Measurements from ENCODE around the gene LRMDA. TPM values are rescaled to one million over a fixed set of nuclear protein-coding genes. Genes with fewer than 3 reads are reported as not detected.

LRMDA gene
- polyA plus RNA-seq, 2 of the 4 experiments (the other 2 are of a cell fraction): 4.6 to 5.2 TPM

DNA sequence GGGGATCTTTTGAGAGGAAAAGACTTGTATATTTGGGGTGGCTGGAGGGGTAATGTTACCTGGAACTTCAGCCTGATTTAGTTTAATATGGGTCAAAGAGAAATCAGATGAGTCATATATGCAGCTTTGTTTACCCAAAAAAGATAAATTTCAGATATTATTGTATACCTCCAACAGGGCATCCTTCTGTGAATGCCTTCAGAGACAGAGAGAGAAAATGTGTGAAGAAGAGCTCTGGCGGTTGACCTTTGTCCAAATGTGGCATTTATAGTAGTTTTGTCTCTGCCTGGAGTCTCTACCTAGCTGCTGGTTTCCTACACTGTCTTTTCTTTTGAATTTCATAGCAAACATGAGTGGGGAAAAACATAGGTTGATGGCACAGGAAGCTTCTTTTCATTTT, 21.6 kb downstream of the LRMDA start:
- H3K4me2 ChIP-seq: peak overlapping the region; percentile 40
- DNase-seq (ENCODE audit: low read depth in 1 of 2, low spot score in 1 of 2) (no peak), ATAC-seq (no peak), FAIRE-seq (no peak)
- 0 out of 6 replicates have a peak overlapping the region, but pooled peaks of 1 of the 2 experiments have one; percentile 3 for H3K27ac ChIP-seq
- ChIA-PET POLR2A (interaction anchor here (0.6 kb wide), 1 partner anchor 51 kb away, joined by 3 read pairs; the partner anchor contains the start of gene ZNF503), CTCF (interaction anchor here (0.6 kb wide), 1 partner anchor 682 kb away, joined by 3 read pairs; no protein-coding TSS in a partner anchor)
- H3K4me1 ChIP-seq: peaks cover 16% of the 10 kb centered on the region
- no peaks in the 10 kb centered on the region for H3K9me3 ChIP-seq
- TF ChIP-seq FOSL2 (IDR thresholded peaks at IDR 0.05): no peak
- peak; percentile 15; the same call in 1 of the 2 replicates for TF ChIP-seq FOSL2 (CRISPR knock-in tag; IDR thresholded peaks at IDR 0.05)
- TF ChIP-seq JUNB (IDR thresholded peaks at IDR 0.05): no peak
- TF ChIP-seq CBX8 (IDR thresholded peaks at IDR 0.05): no peak
- TF ChIP-seq ZNF302 (CRISPR knock-in tag; IDR thresholded peaks at IDR 0.05): no peak
- TF ChIP-seq CEBPB (IDR thresholded peaks at IDR 0.05): no peak
- TF ChIP-seq FOXS1 (CRISPR knock-in tag; IDR thresholded peaks at IDR 0.05): no peak
- no peak for TF ChIP-seq EHMT2 (IDR thresholded peaks at IDR 0.05; ENCODE audit: low read depth)
- no peak for TF ChIP-seq HDAC2 (IDR thresholded peaks at IDR 0.05)
- no peak overlapping the region for H3K4me3 ChIP-seq
- 81% methylated on average over 1 of the region's 1 CpG for WGBS (ENCODE audit: missing lambda C conversion rate)

DNA sequence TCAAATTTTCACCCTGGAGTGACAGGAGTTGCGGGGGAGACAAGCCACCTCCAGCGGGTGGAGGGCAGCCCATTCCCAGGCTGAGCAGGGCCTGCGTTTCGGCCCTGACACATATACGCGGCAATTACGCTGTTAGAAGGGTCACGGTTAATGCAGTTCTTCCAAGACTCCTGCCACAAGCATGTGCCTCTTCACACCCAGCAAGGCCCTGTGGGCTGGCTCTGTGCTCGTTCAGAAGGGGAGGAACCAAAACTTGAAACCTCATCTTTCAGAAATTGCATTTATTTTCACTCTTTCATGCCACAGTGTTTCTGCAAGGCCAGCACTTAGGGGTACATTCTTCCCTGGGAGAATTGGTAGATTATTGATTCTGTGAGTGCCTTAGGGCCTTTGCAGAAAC, 24.7 kb downstream of the LRMDA start:
- ChIA-PET CTCF (no interaction called here), POLR2A (interaction anchor here (1.5 kb wide), 1 partner anchor 54 kb away, joined by 3 read pairs; the partner anchor contains the start of gene ZNF503)
- peaks cover 9% of the 10 kb centered on the region for H3K4me1 ChIP-seq
- no peak overlapping the region for H3K4me3 ChIP-seq
- FAIRE-seq (no peak), DNase-seq (ENCODE audit: low read depth in 1 of 2, low spot score in 1 of 2) (no peak), ATAC-seq (no peak)
- H3K27ac ChIP-seq: no peak overlapping the region
- 83% methylated on average over 9 of the region's 9 CpGs for WGBS (ENCODE audit: missing lambda C conversion rate)
- TF ChIP-seq ZFP36 (IDR thresholded peaks at IDR 0.05; ENCODE audit: borderline replicate concordance, partially characterized antibody) (no peak), GATA3 (IDR thresholded peaks at IDR 0.05; ENCODE audit: borderline replicate concordance) (no peak), NR3C1 (IDR thresholded peaks at IDR 0.05) (no peak), KDM5A (IDR thresholded peaks at IDR 0.05) (no peak), TFCP2L1 (CRISPR knock-in tag; IDR thresholded peaks at IDR 0.05) (no peak)
- TF ChIP-seq, protein P1, sequence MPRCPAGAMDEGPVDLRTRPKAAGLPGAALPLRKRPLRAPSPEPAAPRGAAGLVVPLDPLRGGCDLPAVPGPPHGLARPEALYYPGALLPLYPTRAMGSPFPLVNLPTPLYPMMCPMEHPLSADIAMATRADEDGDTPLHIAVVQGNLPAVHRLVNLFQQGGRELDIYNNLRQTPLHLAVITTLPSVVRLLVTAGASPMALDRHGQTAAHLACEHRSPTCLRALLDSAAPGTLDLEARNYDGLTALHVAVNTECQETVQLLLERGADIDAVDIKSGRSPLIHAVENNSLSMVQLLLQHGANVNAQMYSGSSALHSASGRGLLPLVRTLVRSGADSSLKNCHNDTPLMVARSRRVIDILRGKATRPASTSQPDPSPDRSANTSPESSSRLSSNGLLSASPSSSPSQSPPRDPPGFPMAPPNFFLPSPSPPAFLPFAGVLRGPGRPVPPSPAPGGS (IDR thresholded peaks at IDR 0.05): no peak
- no peaks in the 10 kb centered on the region for H3K9me3 ChIP-seq
- no peak overlapping the region for H3K4me2 ChIP-seq

DNA sequence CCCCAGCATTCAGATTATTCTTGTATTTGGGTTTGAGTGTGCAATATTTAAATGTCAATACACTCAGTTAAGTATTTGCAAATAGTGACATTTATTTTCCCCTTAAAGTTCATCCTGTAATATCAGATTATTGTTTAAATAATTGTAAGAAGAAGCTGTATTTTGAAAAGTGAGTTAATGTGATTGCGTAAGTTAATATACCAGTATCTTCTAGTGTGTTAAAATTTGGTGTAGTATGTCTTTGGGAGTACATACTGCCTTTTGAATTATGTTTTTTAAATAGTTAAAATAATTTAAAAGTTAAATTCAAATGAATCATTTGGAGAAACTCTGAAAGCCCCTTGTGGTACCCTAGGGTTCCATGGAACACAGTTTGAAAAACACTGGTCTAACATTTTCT, 28.6 kb downstream of the LRMDA start:
- peaks cover 8% of the 10 kb centered on the region; the same call in 1 of the 3 replicates for H3K4me1 ChIP-seq
- H3K4me2 ChIP-seq: no peak overlapping the region
- CTCF ChIA-PET: no interaction called here
- TF ChIP-seq EHMT2 (IDR thresholded peaks at IDR 0.05; ENCODE audit: low read depth) (no peak), CEBPB (IDR thresholded peaks at IDR 0.05) (peak; percentile 25 to 50; a peak in 2 of 4 replicates)
- no peak for DNase-seq (ENCODE audit: low read depth in 1 of 2, low spot score in 1 of 2)
- no peak for FAIRE-seq
- H3K9me3 ChIP-seq: no peaks in the 10 kb centered on the region
- H3K4me3 ChIP-seq: no peak overlapping the region
- ATAC-seq: no peak
- 88% methylated on average over 1 of the region's 1 CpG for WGBS (ENCODE audit: missing lambda C conversion rate)
- POLR2A ChIA-PET: no interaction called here
- no peak overlapping the region for H3K27ac ChIP-seq

DNA sequence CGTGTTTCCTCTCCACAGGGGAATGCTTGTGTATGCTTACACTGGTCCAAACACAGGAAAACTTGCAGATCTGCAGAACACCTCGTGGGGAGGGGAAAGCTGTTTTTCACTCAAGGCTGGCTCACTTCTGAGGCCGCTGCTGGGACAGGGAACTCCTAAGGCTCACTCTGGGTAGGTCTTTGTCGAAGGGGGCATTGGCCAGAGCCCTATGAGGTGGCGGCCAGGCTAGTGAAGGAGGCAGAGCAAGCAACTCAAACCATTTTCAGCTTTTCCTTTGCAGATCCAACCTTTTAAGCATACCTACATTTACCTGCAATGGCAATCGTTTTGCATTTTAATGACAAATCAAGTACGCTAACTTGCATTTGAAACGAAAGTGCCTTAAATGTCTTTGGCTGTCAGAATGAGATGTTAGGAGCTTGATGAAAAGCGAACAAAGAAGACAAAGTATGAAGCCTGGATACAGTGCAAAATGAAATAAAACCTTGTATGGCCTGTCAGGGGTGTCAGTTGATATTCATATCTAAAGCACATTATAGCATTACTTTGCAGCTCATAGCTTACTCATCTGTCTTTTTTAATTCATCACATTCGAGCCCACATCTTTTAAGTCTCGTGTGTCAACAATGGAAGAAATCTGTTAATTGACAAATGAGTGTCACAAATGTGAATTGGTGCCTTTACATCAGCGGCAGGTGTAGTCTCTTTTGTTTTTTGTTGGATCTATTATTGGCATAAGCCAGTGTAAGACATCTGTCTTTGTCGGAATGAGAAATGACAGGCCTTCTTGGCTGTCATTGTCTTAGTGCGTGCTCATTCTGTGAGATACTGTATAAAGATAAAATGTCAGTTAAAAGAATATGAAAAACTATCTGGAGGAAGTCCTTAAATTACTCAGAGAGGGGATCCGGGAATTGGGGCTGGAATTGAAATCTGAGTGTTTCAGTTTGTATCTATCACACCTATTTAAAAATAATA, 30.5 kb downstream of the LRMDA start:
- CTCF ChIA-PET: interaction anchor here (0.8 to 1.5 kb wide), 2 partner anchors 16 to 31 kb away, joined by 3 to 5 read pairs; partner anchors contain the start of gene LRMDA
- Histone ChIP-seq H3K4me2 (no peak overlapping the region), H3K9me3 (no peaks in the 10 kb centered on the region), H3K4me3 (no peak overlapping the region), H3K27ac (no peak overlapping the region), H3K4me1 (peaks cover 18% of the 10 kb centered on the region)
- 77% methylated on average over 15 of the region's 15 CpGs for WGBS (ENCODE audit: missing lambda C conversion rate)
- TF ChIP-seq GATA3 (IDR thresholded peaks at IDR 0.05; ENCODE audit: borderline replicate concordance) (no peak), PHF8 (IDR thresholded peaks at IDR 0.05; ENCODE audit: borderline replicate concordance, low read depth) (no peak), EHF (CRISPR knock-in tag; IDR thresholded peaks at IDR 0.05) (no peak), KDM5A (IDR thresholded peaks at IDR 0.05) (no peak), HOXA7 (CRISPR knock-in tag; IDR thresholded peaks at IDR 0.05) (no peak), MYC (IDR thresholded peaks at IDR 0.05; ENCODE audit: borderline replicate concordance, low read length) (no peak), JUNB (IDR thresholded peaks at IDR 0.05) (no peak), RCOR1 (IDR thresholded peaks at IDR 0.05; ENCODE audit: low read depth, low read length) (no peak), TP53 (CRISPR knock-in tag; IDR thresholded peaks at IDR 0.05) (no peak), CEBPB (IDR thresholded peaks at IDR 0.05) (no peak), BHLHE40 (IDR thresholded peaks at IDR 0.05; ENCODE audit: low read depth, low read length) (no peak), RAD21 (conservative IDR thresholded peaks at IDR 0.05 in 1 of 2, IDR thresholded peaks at IDR 0.05 in 1 of 2) (no peak)
- DNase-seq (ENCODE audit: low read depth in 1 of 2, low spot score in 1 of 2) (no peak), ATAC-seq (no peak), FAIRE-seq (no peak)
- POLR2A ChIA-PET: no interaction called here

Data from A549 (cell line).